Mucosa of descending colon (tissue), 3 donors: ENCODE measurements around the gene PLA2G2D. TPM values are rescaled to one million over a fixed set of nuclear protein-coding genes. Genes with fewer than 3 reads are reported as not detected.

Source experiments
- ATAC-seq: fragments of 200-7000 bp; cut with Tn5 transposase; one replicate; pipeline ENCODE4 v1.9.1; 2020; ENCODE audit warnings: mild to moderate bottlenecking, moderate library complexity
- DNase-seq, 3 donors: peaks; one replicate each; pipeline ENCODE4 v3.0.0-alpha.2; 2020
- H3K36me3 ChIP-seq: fragments of 200-600 bp; one replicate; pipeline ENCODE4 v1.8.0; 2021; ENCODE audit warnings: low read depth, mild to moderate bottlenecking
- H3K4me1 ChIP-seq: fragments of 200-600 bp; one replicate; pipeline ENCODE4 v1.8.0; 2021; ENCODE audit warnings: low read depth, mild to moderate bottlenecking
- H3K4me3 ChIP-seq: fragments of 200-600 bp; one replicate; pipeline ENCODE4 v1.8.0; 2021; ENCODE audit warnings: mild to moderate bottlenecking
- H3K9me3 ChIP-seq: fragments of 200-600 bp; one replicate; pipeline ENCODE4 v1.8.0; 2021; ENCODE audit warnings: mild to moderate bottlenecking
- CTCF ChIP-seq: fragments of 200-600 bp; IDR thresholded peaks from one replicate; pipeline ENCODE4 v1.8.0; 2022; ENCODE audit warnings: antibody characterized with exemption, mild to moderate bottlenecking
- intact Hi-C, 2 donors: fragments of 100-400 bp; cut with DNase I in 1 of 2; cut with micrococcal nuclease in 1 of 2; formaldehyde crosslinking; loops; one replicate each; pipeline versions ENCODE4 v1.11.0 to v1.11.1; 2022; cut with DNase I, micrococcal nuclease
- total RNA-seq, 3 donors: library from RNA; stranded (reverse); fragmentation: NEBNext Ultra II Directional in 2 of 3; extraction: Animal tissue kit (Norgen Biotek cat#: 25700) in 2 of 3; gene quantifications; one replicate each; pipeline versions ENCODE4 v1.2.1 to v1.2.4, GENCODE V29; 2021 to 2023
- donor health status: DM: no; HTN: no; CAD: no; lungs with moderate emphysema.
- donor health status: DM: no; HTN: no; CAD: no.
- donor health status: DM: no; HTN: yes; CAD: no.

The PLA2G2D gene
- total RNA-seq, 3 donors from 2014 or later, result 0.22 TPM; not detected in 2

- DNase-seq, result no peak
- TF ChIP-seq CTCF, result no peak
These were observed 6.9 kb upstream of the PLA2G2D start for GRCh38 chr1:20126041-20126805.

GRCh38 chr1:20125100-20125499 is 5.8 kb upstream of the PLA2G2D start:
- H3K4me3 ChIP-seq, result no peak overlapping the region
- intact Hi-C loops, result no loop called here
- TF ChIP-seq CTCF, result no peak
- no peaks in the 10 kb centered on the region for H3K36me3 ChIP-seq
- no peaks in the 10 kb centered on the region for H3K9me3 ChIP-seq
- ATAC-seq (no peak), DNase-seq (no peak)
- peaks cover 4% of the 10 kb centered on the region for H3K4me1 ChIP-seq

More at GRCh38 chr1:20126041-20126805, 6.9 kb upstream of the PLA2G2D start:
- H3K36me3 ChIP-seq, result no peaks in the 10 kb centered on the region
- H3K9me3 ChIP-seq, result no peaks in the 10 kb centered on the region
- intact Hi-C loops, result no loop called here
- H3K4me3 ChIP-seq, result no peak overlapping the region
- no peak for ATAC-seq
- peaks cover 4% of the 10 kb centered on the region for H3K4me1 ChIP-seq

- peaks cover 4% of the 10 kb centered on the region for H3K4me1 ChIP-seq
These were observed 5.2 kb upstream of the PLA2G2D start for GRCh38 chr1:20124456-20125057.

GRCh38 chr1:20123722-20124455 is 4.6 kb upstream of the PLA2G2D start:
- DNase-seq, result no peak
- Histone ChIP-seq H3K36me3 (no peaks in the 10 kb centered on the region), H3K4me3 (no peak overlapping the region), H3K4me1 (peaks cover 4% of the 10 kb centered on the region), H3K9me3 (no peaks in the 10 kb centered on the region)
- ATAC-seq, result peak; percentile 58
- no peak for TF ChIP-seq CTCF
- intact Hi-C loops, result no loop called here

More at GRCh38 chr1:20124456-20125057, 5.2 kb upstream of the PLA2G2D start:
- Histone ChIP-seq H3K4me3 (no peak overlapping the region), H3K36me3 (no peaks in the 10 kb centered on the region), H3K9me3 (no peaks in the 10 kb centered on the region)
- TF ChIP-seq CTCF, result no peak
- DNase-seq (peak in 1 of 3 donors; percentile 61), ATAC-seq (peak; percentile 91)
- intact Hi-C loops, result no loop called here

- ATAC-seq (no peak), DNase-seq (no peak)
- Histone ChIP-seq H3K9me3 (no peaks in the 10 kb centered on the region), H3K4me1 (peaks cover 4% of the 10 kb centered on the region), H3K4me3 (no peak overlapping the region), H3K36me3 (no peaks in the 10 kb centered on the region)
- TF ChIP-seq CTCF, result no peak
- intact Hi-C loops, result no loop called here
These were observed 1.5 kb upstream of the PLA2G2D start for GRCh38 chr1:20120796-20121195.
